IMR-90 (cell line): ENCODE measurements around the gene ANKRD52.

ENCODE experiments used
- BHLHE40 ChIP-seq: fragments of 150-350 bp; IDR thresholded peaks from 2 replicates; pipeline ENCODE4 v1.6.1; 2016; ENCODE audit warnings: mild to moderate bottlenecking, low read depth, low read length
- CTCF ChIP-seq: conservative IDR thresholded peaks from 2 replicates; pipeline ENCODE4 v1.5.1; 2012; ENCODE audit warnings: mild to moderate bottlenecking, low read depth, low read length, improper control_type of control experiment
- MXI1 ChIP-seq: IDR thresholded peaks from 2 replicates; pipeline ENCODE4 v1.6.1; 2012; ENCODE audit warnings: low read depth, mild to moderate bottlenecking, low read length, moderate library complexity, borderline replicate concordance
- POLR2A ChIP-seq: IDR thresholded peaks from 2 replicates; pipeline ENCODE4 v1.6.1; 2012; ENCODE audit warnings: mild to moderate bottlenecking, low read depth, low read length
- RCOR1 ChIP-seq: IDR thresholded peaks from 2 replicates; pipeline ENCODE4 v1.6.1; 2012; ENCODE audit warnings: mild to moderate bottlenecking, low read length, improper control_type of control experiment; ENCODE audit not compliant: insufficient replicate concordance
- RFX5 ChIP-seq: IDR thresholded peaks from 2 replicates; pipeline ENCODE4 v1.8.0; 2012; ENCODE audit warnings: low read depth, mild to moderate bottlenecking, low read length, moderate library complexity
- USF2 ChIP-seq: fragments of 150-350 bp; IDR thresholded peaks from 2 replicates; pipeline ENCODE4 v1.6.1; 2017; ENCODE audit warnings: mild to moderate bottlenecking, antibody characterized with exemption, low read length, low read depth

GRCh38 chr12:56229082-56229481, 29.1 kb downstream of the ANKRD52 start:
- TF ChIP-seq CTCF (no peak), POLR2A (no peak), USF2 (no peak), BHLHE40 (no peak), MXI1 (no peak), RCOR1 (no peak), RFX5 (no peak)
